Body of pancreas (tissue), 4 donors: ENCODE results near the gene SH2B2.

ENCODE experiments used
- CTCF ChIP-seq, 7 experiments: fragments of 450-650 bp in 4 of 7; fragments of 200-600 bp in 3 of 7; sonication (generic) in 3 of 7; IDR thresholded peaks; one replicate each; pipeline ENCODE4 v1.5.1; 2016 to 2019; ENCODE audit warnings: antibody characterized with exemption in 7 of 7
- POLR2A ChIP-seq, 3 donors: fragments of 450-650 bp; IDR thresholded peaks; one replicate each; pipeline ENCODE4 v1.6.1; 2016; ENCODE audit warnings: antibody characterized with exemption in 3 of 3, mild to moderate bottlenecking in 2 of 3

- TF ChIP-seq CTCF (IDR thresholded peaks at IDR 0.05) (no peak), POLR2A (IDR thresholded peaks at IDR 0.05) (no peak)
These were observed 33.3 kb upstream of the SH2B2 start for GRCh38 chr7:102253066-102253972.
